Aortic smooth muscle cell (primary cell): ENCODE data around the gene EPB41L1. TPM values are rescaled to one million over a fixed set of nuclear protein-coding genes. Genes with fewer than 3 reads are reported as not detected.

ENCODE experiments used
- total RNA-seq: library from RNA; depleted of rRNA; stranded (reverse); fragments of >200 nt; gene quantifications from 2 replicates; pipeline ENCODE4 v1.2.3, GENCODE V29; 2014

EPB41L1 gene
- total RNA-seq = 13.3 and 20.9 TPM in 2 replicates

DNA sequence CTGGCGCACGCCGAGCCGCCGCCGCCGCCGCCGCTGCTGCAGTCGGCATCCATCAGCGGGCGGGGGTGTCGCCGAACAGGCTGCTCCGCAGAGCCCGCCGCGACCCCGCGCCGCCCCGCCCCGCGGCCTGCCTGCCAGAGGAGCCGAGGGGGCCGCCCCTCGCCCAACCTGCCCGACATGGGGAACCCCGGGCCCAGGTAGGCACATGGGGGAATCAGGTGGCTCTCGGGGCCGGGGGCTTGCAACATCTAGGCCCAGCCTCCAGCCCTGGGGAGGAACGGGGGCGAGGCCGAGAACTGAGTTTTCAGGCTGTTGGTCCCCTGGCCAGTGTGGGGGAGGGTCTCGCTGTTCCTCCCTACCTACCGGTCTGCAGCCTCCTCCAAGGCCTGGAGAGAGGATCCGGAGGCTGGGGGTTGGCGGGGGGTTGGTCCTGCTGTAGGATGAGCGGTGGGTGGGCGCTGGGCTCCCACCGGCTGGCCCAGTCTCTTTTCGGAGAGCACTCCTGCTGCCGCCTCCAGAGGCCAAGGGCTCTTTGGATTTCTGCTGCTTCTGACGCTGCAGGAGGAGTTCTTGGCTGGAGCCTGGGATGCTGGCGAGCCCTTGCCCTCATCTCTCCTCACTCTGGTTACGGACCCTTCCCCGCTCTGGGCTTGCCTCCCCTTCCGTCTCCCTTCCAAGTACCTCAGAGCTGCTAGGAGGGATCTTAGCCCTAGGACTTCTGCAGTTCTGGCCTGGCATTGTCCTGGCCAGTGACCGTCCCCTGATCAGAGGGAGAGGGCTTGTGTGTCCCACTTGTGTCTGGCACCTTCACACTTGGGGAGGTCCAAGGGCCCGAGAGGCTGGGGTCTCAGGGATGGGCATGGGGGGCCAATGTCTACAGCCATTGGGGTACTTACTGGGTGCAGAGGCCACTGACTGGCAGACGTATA, at the start of gene EPB41L1:
Gene EPB41L1 (plus strand): TSS at position 41 of the 929 bp plus-strand sequence. CDS start 19,038 bp downstream, outside the sequence.

DNA sequence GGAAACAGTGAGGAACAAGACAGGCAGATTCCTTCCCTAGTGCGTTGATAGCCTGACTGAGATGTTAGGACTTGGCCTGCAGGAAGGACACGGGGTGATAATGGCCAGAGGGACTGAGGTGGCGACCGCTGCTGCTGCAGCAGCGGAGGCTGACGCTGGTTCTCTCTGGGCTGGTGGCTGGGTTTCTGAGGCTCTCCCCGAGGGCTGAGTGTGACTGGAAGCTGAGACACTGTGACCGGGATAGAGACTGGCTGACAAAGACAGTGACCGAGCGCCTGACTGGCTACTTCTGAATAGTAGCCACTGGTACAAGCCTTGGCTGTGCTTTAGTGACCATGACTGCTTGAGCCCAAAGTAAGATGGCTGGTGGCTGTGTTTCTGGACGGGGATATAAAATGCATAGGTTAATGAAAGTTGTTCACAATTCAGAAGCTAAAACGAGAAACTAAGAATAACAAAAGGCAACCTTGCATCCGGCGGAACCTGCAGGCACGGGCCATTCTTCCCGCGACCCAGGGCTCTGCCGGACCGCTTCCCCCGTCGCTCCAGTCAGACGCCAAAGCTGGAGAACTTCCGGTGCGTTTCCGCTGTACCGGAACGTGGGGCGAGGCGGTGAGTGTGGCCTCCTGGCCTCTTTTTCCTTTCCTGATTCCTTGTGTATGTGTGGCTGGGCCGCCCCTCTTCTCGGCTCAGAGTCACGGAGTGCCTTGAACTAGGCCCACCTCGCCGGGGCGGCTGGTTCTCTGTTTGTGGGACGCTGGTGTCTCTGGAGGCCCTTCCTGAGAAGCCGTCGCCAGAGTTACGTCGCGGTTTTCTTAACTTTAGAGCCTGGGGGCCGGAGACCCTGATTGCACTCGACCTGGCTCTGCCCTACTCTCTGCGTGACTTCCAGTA, 81.6 kb downstream of the EPB41L1 start, which contains the start of gene AAR2:
Gene AAR2 (plus strand): TSS at position 587 of the 894 bp plus-strand sequence. CDS start 3,391 bp downstream, outside the sequence.

Other genes with a start within 250 kb of the EPB41L1 start
- 44.1 and 46.1 TPM in 2 replicates for gene SCAND1, start 200.2 kb upstream of the EPB41L1 start, total RNA-seq
- 1.8 and 3.0 TPM in 2 replicates for gene CNBD2, start 186.2 kb upstream of the EPB41L1 start, total RNA-seq
- 19.2 and 19.9 TPM in 2 replicates for gene AAR2, start 81.7 kb downstream of the EPB41L1 start, total RNA-seq
- gene DLGAP4, start 151.6 kb downstream of the EPB41L1 start, total RNA-seq = 11.8 and 17.0 TPM in 2 replicates